Transverse colon (tissue), 4 donors: ENCODE results near the gene DISP3. TPM values are rescaled to one million over a fixed set of nuclear protein-coding genes. Genes with fewer than 3 reads are reported as not detected.

Experiments used
- DNase-seq: peaks from one replicate; pipeline ENCODE4 v3.0.0-alpha.2; 2019
- H3K27ac ChIP-seq, 4 donors: fragments of 200-600 bp; sonication (generic); 2 replicates each; pipeline ENCODE4 v1.5.1; 2016 to 2018; ENCODE audit warnings: inconsistent platforms in 4 of 4
- H3K27me3 ChIP-seq: fragments of 200-600 bp; sonication (generic); 2 replicates; pipeline ENCODE4 v1.5.1; 2017; ENCODE audit warnings: inconsistent platforms
- H3K36me3 ChIP-seq, 4 donors: fragments of 200-600 bp; sonication (generic); 2 replicates each; pipeline ENCODE4 v1.5.1; 2017 to 2019; ENCODE audit warnings: inconsistent platforms in 4 of 4
- H3K4me1 ChIP-seq, 4 donors: fragments of 200-600 bp; sonication (generic); 2 replicates each; pipeline ENCODE4 v1.5.1; 2017 to 2020; ENCODE audit warnings: inconsistent platforms in 4 of 4
- H3K4me3 ChIP-seq, 4 donors: fragments of 200-600 bp; sonication (generic); 1 replicate in 1 of 4; 2 replicates in 3 of 4; pipeline versions ENCODE4 v1.5.1 to v1.6.1; 2017 to 2019; ENCODE audit warnings: inconsistent platforms in 4 of 4
- H3K9me3 ChIP-seq, 2 donors: fragments of 200-600 bp; sonication (generic); 2 replicates each; pipeline ENCODE4 v1.5.1; 2017 to 2019; ENCODE audit warnings: inconsistent platforms in 2 of 2
- EP300 ChIP-seq: sonication (generic); formaldehyde crosslinking; IDR thresholded peaks from one replicate; pipeline ENCODE4 v1.6.1; 2017; ENCODE audit warnings: antibody characterized with exemption, low read depth
- POLR2A ChIP-seq: fragments of 450-650 bp; IDR thresholded peaks from one replicate; pipeline ENCODE4 v1.6.1; 2016; ENCODE audit warnings: antibody characterized with exemption, mild to moderate bottlenecking, moderate library complexity
- POLR2AphosphoS5 ChIP-seq, 3 donors: sonication (generic); formaldehyde crosslinking; IDR thresholded peaks; one replicate each; pipeline ENCODE4 v1.6.1; 2016; ENCODE audit warnings: antibody characterized with exemption in 3 of 3
- WGBS, 2 donors: methylation state at CpG; one replicate each; pipeline ENCODE4 v1.1.5; 2018; ENCODE audit warnings: low coverage in 1 of 2; 5-methylcytosine and 5-hydroxymethylcytosine counted together
- in situ Hi-C, 4 donors: fragments of 200-750 bp; cut with MboI; loops; one replicate each; pipeline versions ENCODE4 v1.15.0 to v1.15.1; 2017; ENCODE audit warnings: low sequenced_read_pairs in 3 of 4, low pct_ligation_motif_present in 1 of 4, low pct_unique_long_range_greater_than_20kb in 1 of 4
- intact Hi-C: fragments of 100-400 bp; cut with DNase I; formaldehyde crosslinking; loops from one replicate; pipeline ENCODE4 v1.15.1; 2023; ENCODE audit warnings: low total_unique reads
- total RNA-seq, 4 donors: library from RNA; depleted of rRNA; stranded (reverse); fragments of >200 nt; gene quantifications; one replicate each; pipeline ENCODE4 v1.1.0, GENCODE V29; 2016
- TF ChIP-seq, protein P1 (sequence below), 5 experiments: fragments of 200-600 bp in 3 of 5; fragments of 450-650 bp in 2 of 5; sonication (generic) in 3 of 5; IDR thresholded peaks; 1 replicate in 2 of 5; 2 replicates in 3 of 5; pipeline ENCODE4 v1.5.1; 2016 to 2017; ENCODE audit warnings: antibody characterized with exemption in 5 of 5, inconsistent platforms in 3 of 5, mild to moderate bottlenecking in 2 of 5, moderate library complexity in 1 of 5

DISP3 gene
- total RNA-seq, 4 donors from 2014 or later: under 0.01 to 2.6 (median 0.16) TPM; not detected in 1

DNA sequence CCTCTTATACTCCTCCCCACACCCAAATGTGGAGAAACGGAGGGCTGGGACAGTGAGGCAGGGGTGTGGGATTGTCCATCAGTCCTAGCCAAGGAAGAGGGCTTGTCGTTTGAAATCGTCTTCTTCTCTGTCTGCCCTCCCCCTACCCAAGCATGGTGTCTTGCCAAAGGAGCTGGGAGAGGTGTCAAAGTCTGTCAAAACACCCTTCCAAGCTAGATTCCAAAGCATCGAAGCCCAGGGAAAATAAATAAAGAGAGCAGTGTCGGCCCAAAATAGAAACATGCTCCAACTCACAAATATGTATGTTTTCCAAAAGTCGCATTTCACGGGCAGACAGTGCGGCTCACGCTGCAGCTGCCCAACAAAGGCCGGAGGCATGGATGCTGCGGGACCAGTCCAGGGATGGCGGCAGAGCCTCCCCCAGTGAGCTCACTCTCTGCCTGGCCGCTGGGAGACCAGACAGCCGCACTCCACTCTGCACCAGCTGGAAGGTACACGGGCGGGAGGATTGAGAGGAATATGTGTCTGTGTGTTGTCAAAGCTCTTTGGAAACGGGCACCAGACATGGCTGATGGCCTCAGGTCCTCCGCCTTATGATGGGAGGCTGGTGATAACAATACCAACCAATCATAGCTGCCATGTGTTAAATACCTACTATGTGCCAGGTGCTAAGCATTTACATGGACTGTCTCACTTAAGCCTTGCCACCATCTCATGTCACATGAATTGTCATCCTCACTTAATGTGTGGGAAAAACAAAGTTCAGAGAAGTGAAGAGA is 3.9 kb downstream of the DISP3 start:
- Histone ChIP-seq H3K27me3 (peaks cover 63% of the 10 kb centered on the region), H3K27ac (no peak overlapping the region), H3K4me1 (peaks cover 0 to 18% (median 15%) of the 10 kb centered on the region in 4 donors), H3K9me3 (no peaks in the 10 kb centered on the region), H3K36me3 (no peaks in the 10 kb centered on the region), H3K4me3 (no peak overlapping the region)
- WGBS, 2 donors: 76 to 83% methylated on average over 11 to 18 of the region's 18 CpGs
- intact Hi-C loops (no loop called here), in situ Hi-C loops (no loop called here)
- DNase-seq: no peak
- TF ChIP-seq POLR2AphosphoS5 (IDR thresholded peaks at IDR 0.05) (no peak), EP300 (no peak), POLR2A (no peak)

DNA sequence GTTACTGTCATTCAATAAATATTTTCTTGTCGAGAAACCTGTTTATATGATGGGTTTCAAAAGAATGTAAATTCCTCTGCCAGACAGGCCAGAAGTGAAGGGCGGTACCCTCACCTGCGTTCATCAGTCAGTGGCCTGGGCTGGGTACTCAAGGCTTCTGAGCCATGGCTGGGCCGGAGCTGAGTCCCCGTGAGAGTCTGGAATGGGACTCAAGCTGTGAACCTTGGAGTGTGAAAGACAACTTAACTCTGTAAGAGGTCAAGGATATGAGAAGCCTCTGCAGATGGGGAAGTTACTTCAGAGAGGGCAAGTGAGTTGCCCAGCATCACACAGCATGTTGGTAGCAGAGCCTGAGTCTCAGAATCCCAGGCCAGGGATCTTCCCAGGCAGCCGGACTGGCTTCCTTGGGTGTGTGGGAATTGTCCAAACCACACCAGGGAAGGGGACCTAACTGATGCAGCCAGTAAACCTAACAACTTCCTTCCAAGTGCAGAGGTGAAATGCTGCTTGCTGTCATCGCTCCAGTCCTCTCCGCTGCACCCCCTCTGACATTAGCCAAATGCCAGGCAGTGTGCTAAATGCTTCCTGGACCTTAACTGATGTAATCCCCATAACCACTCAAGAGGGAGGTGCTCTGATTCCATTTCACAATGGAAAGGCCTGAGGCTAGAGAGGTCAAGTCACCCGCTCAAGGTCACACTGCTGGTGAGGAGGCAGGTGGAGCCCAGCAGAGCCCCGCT is 4.8 kb downstream of the DISP3 start:
- Histone ChIP-seq H3K27ac (no peak overlapping the region), H3K4me3 (no peak overlapping the region), H3K27me3 (peaks cover 54% of the 10 kb centered on the region), H3K4me1 (peaks cover 0 to 13% (median 11%) of the 10 kb centered on the region in 4 donors), H3K9me3 (no peaks in the 10 kb centered on the region), H3K36me3 (no peaks in the 10 kb centered on the region)
- in situ Hi-C loops (no loop called here), intact Hi-C loops (no loop called here)
- DNase-seq: no peak
- WGBS, 2 donors: 63 to 72% methylated on average over 3 to 10 of the region's 10 CpGs
- TF ChIP-seq POLR2AphosphoS5 (IDR thresholded peaks at IDR 0.05): no peak
- no peak for TF ChIP-seq EP300
- no peak for TF ChIP-seq POLR2A
- TF ChIP-seq, protein P1, sequence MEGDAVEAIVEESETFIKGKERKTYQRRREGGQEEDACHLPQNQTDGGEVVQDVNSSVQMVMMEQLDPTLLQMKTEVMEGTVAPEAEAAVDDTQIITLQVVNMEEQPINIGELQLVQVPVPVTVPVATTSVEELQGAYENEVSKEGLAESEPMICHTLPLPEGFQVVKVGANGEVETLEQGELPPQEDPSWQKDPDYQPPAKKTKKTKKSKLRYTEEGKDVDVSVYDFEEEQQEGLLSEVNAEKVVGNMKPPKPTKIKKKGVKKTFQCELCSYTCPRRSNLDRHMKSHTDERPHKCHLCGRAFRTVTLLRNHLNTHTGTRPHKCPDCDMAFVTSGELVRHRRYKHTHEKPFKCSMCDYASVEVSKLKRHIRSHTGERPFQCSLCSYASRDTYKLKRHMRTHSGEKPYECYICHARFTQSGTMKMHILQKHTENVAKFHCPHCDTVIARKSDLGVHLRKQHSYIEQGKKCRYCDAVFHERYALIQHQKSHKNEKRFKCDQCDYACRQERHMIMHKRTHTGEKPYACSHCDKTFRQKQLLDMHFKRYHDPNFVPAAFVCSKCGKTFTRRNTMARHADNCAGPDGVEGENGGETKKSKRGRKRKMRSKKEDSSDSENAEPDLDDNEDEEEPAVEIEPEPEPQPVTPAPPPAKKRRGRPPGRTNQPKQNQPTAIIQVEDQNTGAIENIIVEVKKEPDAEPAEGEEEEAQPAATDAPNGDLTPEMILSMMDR (IDR thresholded peaks at IDR 0.05): no peak

DNA sequence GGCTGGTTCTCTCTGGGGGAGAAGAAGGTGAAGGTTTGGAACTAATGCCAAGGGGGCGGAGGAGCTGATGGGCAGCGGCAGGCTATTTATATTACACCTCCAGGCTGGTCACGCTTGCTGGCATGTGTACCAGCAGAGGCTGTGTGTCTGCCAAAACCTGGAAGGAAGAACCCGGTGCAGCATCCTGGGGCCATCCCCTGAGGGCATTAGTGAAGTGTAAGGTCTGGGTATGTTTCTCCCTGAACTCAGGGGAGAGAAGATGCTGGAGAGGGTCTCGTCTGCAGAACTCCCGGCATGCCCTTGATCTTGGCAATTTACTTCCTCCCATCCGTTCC is 5.3 kb downstream of the DISP3 start:
- peaks cover 0 to 8% (median 6%) of the 10 kb centered on the region in 4 donors for H3K4me1 ChIP-seq
- no peak overlapping the region for H3K27ac ChIP-seq
- H3K36me3 ChIP-seq: no peaks in the 10 kb centered on the region
- 62% methylated on average over 7 of the region's 7 CpGs; no CpG with 5 or more reads in 1 of the 2 donors for WGBS, 2 donors
- DNase-seq: no peak
- H3K4me3 ChIP-seq: no peak overlapping the region
- intact Hi-C loops (no loop called here), in situ Hi-C loops (no loop called here)
- H3K27me3 ChIP-seq: peaks cover 53% of the 10 kb centered on the region
- no peaks in the 10 kb centered on the region for H3K9me3 ChIP-seq
- TF ChIP-seq EP300: no peak
- TF ChIP-seq, protein P1 (IDR thresholded peaks at IDR 0.05): no peak
- TF ChIP-seq POLR2A: no peak
- TF ChIP-seq POLR2AphosphoS5 (IDR thresholded peaks at IDR 0.05): no peak

DNA sequence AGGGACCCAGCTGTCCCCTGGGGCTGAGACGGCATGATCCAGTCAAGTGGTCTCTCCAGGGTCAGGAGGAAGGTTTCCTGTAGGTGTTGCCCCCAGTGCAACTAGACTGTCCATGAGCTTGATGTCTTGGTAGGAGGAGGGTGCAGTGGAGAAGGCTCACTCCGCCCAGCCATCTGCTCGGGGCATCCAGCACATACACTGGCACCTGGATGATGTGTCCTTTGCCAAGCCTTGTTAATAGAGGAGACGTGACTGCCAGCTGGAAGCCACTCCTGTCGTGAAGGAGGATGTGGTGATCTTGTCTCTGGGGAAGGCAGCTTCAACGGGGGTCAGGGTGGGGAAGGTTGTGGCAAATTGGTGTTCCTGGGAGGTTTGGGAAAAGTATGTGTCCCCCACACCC is 6.2 kb downstream of the DISP3 start:
- in situ Hi-C loops: no loop called here
- TF ChIP-seq POLR2AphosphoS5 (IDR thresholded peaks at IDR 0.05) (no peak), POLR2A (no peak), EP300 (no peak)
- TF ChIP-seq, protein P1 (IDR thresholded peaks at IDR 0.05): no peak
- H3K9me3 ChIP-seq: no peaks in the 10 kb centered on the region
- no peaks in the 10 kb centered on the region for H3K36me3 ChIP-seq
- intact Hi-C loops: no loop called here
- WGBS, 2 donors: 21% methylated on average over 6 of the region's 6 CpGs; no CpG with 5 or more reads in 1 of the 2 donors
- peaks cover 52% of the 10 kb centered on the region for H3K27me3 ChIP-seq
- DNase-seq: no peak
- H3K4me1 ChIP-seq: no peaks in the 10 kb centered on the region
- no peak overlapping the region for H3K4me3 ChIP-seq
- H3K27ac ChIP-seq: no peak overlapping the region
